ENCODE results near the gene GPR12. TPM values are rescaled to one million over a fixed set of nuclear protein-coding genes. Genes with fewer than 3 reads are reported as not detected.

GPR12 gene
- total and polyA plus RNA-seq, 2 experiments from 2014 or later: 0.13 TPM; not detected in 1

- H3K27me3 Mint-ChIP-seq (ENCODE audit: insufficient read depth, low read depth, poor library complexity): peaks cover under 1% of the 10 kb centered on the region
- Histone ChIP-seq H3K27me3 (ENCODE audit: insufficient read depth) (no peaks in the 10 kb centered on the region), H3K36me3 (ENCODE audit: insufficient read depth) (no peaks in the 10 kb centered on the region), H3K27ac (ENCODE audit: low read depth) (no peak overlapping the region), H4K20me1 (replicated peaks; ENCODE audit: insufficient read depth) (no peaks in the 10 kb centered on the region), H2AFZ (peak overlapping the region; percentile 47; the same call in 1 of the 2 replicates), H3F3A (replicated peaks; ENCODE audit: low read depth) (no peaks in the 10 kb centered on the region), H3K9me2 (ENCODE audit: insufficient read depth) (no peaks in the 10 kb centered on the region), H3K4me2 (no peak overlapping the region), H3K79me2 (replicated peaks; ENCODE audit: insufficient read depth) (no peaks in the 10 kb centered on the region), H3K4me3 (no peak overlapping the region), H3K4me1 (ENCODE audit: insufficient read depth) (no peaks in the 10 kb centered on the region)
- H3K9me3 Mint-ChIP-seq: no peaks in the 10 kb centered on the region
- DNase-seq (ENCODE audit: low spot score): no peak
- TF ChIP-seq CTCF (conservative IDR thresholded peaks at IDR 0.05; ENCODE audit: low read depth in 2 of 2) (no peak), ZNF462 (CRISPR knock-in tag; IDR thresholded peaks at IDR 0.05) (no peak), ZNF331 (CRISPR knock-in tag; IDR thresholded peaks at IDR 0.05; ENCODE audit: low read depth) (no peak), POLR2AphosphoS5 (IDR thresholded peaks at IDR 0.05; ENCODE audit: low read depth) (no peak), EZH2 (IDR thresholded peaks at IDR 0.05; ENCODE audit: low read depth, unreplicated experiment) (no peak), REST (IDR thresholded peaks at IDR 0.05; ENCODE audit: unreplicated experiment) (no peak), NANOG (IDR thresholded peaks at IDR 0.05; ENCODE audit: borderline replicate concordance) (no peak), ZNF114 (CRISPR knock-in tag; IDR thresholded peaks at IDR 0.05) (no peak), EZH2phosphoT487 (IDR thresholded peaks at IDR 0.05; ENCODE audit: unreplicated experiment) (no peak), STAT1 (IDR thresholded peaks at IDR 0.05; ENCODE audit: unreplicated experiment) (no peak), JUNB (IDR thresholded peaks at IDR 0.05; ENCODE audit: unreplicated experiment) (no peak), CREB1 (CRISPR knock-in tag; IDR thresholded peaks at IDR 0.05; ENCODE audit: low read depth) (no peak)
- TF ChIP-seq, protein P1, sequence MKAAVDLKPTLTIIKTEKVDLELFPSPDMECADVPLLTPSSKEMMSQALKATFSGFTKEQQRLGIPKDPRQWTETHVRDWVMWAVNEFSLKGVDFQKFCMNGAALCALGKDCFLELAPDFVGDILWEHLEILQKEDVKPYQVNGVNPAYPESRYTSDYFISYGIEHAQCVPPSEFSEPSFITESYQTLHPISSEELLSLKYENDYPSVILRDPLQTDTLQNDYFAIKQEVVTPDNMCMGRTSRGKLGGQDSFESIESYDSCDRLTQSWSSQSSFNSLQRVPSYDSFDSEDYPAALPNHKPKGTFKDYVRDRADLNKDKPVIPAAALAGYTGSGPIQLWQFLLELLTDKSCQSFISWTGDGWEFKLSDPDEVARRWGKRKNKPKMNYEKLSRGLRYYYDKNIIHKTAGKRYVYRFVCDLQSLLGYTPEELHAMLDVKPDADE (IDR thresholded peaks at IDR 0.05): no peak
- no peaks in the 10 kb centered on the region for H3K36me3 Mint-ChIP-seq (ENCODE audit: low read depth)
- peaks cover 3% of the 10 kb centered on the region; the same call in 2 of the 3 replicates for H3K4me1 Mint-ChIP-seq
- H3K4me3 Mint-ChIP-seq: no peak overlapping the region
- H3K27ac Mint-ChIP-seq: no peak overlapping the region
- no peak for ATAC-seq
Measured at GRCh38 chr13:26772531-26772930, 11.9 kb upstream of the GPR12 start.

Measured in GM23338 (cell line).